ENCODE results near the gene NFATC2IP. TPM values are rescaled to one million over a fixed set of nuclear protein-coding genes. Genes with fewer than 3 reads are reported as not detected.
"Not testable (repeated sequence)": the region's sequence is repeated elsewhere in the genome, so short reads cannot be mapped to it uniquely, and the experiment has no call there.

The NFATC2IP gene
- total RNA-seq, 4 donors from 2014 or later, result 17.4 to 36.6 (median 24.2) TPM

- H3K27me3 ChIP-seq, result no peaks in the 10 kb centered on the region
- H3K9me3 ChIP-seq, result no peaks in the 10 kb centered on the region
- intact Hi-C loops (cut with DNase I), result no loop called here
- peak; percentile 61 for DNase-seq
- H3K36me3 ChIP-seq, result peaks cover 0 to 20% (median 0%) of the 10 kb centered on the region in 3 donors
- H3K4me1 ChIP-seq, result peaks cover 10 to 28% (median 15%) of the 10 kb centered on the region in 3 donors
- TF ChIP-seq POLR2A (IDR thresholded peaks at IDR 0.05), result peak in 2 of 4 donors; percentile 38 to 55
- TF ChIP-seq, protein P1, sequence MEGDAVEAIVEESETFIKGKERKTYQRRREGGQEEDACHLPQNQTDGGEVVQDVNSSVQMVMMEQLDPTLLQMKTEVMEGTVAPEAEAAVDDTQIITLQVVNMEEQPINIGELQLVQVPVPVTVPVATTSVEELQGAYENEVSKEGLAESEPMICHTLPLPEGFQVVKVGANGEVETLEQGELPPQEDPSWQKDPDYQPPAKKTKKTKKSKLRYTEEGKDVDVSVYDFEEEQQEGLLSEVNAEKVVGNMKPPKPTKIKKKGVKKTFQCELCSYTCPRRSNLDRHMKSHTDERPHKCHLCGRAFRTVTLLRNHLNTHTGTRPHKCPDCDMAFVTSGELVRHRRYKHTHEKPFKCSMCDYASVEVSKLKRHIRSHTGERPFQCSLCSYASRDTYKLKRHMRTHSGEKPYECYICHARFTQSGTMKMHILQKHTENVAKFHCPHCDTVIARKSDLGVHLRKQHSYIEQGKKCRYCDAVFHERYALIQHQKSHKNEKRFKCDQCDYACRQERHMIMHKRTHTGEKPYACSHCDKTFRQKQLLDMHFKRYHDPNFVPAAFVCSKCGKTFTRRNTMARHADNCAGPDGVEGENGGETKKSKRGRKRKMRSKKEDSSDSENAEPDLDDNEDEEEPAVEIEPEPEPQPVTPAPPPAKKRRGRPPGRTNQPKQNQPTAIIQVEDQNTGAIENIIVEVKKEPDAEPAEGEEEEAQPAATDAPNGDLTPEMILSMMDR (IDR thresholded peaks at IDR 0.05), result no peak
- peak overlapping the region; percentile 54 to 95 (median 72) for H3K4me3 ChIP-seq
- 1% methylated on average over 24 to 42 of the region's 48 CpGs for WGBS, 2 donors
- peak overlapping the region; percentile 90 to 99 (median 96) for H3K27ac ChIP-seq
These were observed 25.1 kb upstream of the NFATC2IP start for GRCh38 chr16:28925386-28926228.

GRCh38 chr16:28926284-28926683 is 24.5 kb upstream of the NFATC2IP start:
- WGBS, 2 donors, result 58% methylated on average over 2 of the region's 2 CpGs
- intact Hi-C loops (cut with DNase I), result not testable (repeated sequence)

GRCh38 chr16:28927815-28928214 is 22.9 kb upstream of the NFATC2IP start:
- intact Hi-C loops (cut with DNase I), result no loop called here
- Histone ChIP-seq H3K36me3 (peaks cover 0 to 4% (median 0%) of the 10 kb centered on the region in 3 donors), H3K9me3 (no peaks in the 10 kb centered on the region), H3K27ac (no peak overlapping the region), H3K4me3 (no peak overlapping the region), H3K27me3 (no peaks in the 10 kb centered on the region), H3K4me1 (peaks cover 10 to 26% (median 15%) of the 10 kb centered on the region in 3 donors)
- DNase-seq, result no peak
- no peak for TF ChIP-seq POLR2A (IDR thresholded peaks at IDR 0.05)
- TF ChIP-seq, protein P1 (IDR thresholded peaks at IDR 0.05), result no peak
- 83 to 95% methylated on average over 1 of the region's 1 CpG for WGBS, 2 donors

More at GRCh38 chr16:28926284-28926683, 24.5 kb upstream of the NFATC2IP start:
- peaks cover 0 to 13% (median 0%) of the 10 kb centered on the region in 3 donors for H3K36me3 ChIP-seq
- peak overlapping the region; percentile 90 to 99 (median 96) for H3K27ac ChIP-seq
- H3K9me3 ChIP-seq, DNase-seq, H3K27me3 ChIP-seq: not testable (repeated sequence)
- peaks cover 10 to 28% (median 15%) of the 10 kb centered on the region in 3 donors for H3K4me1 ChIP-seq
- H3K4me3 ChIP-seq, result peak overlapping the region in 2 of 4 donors; percentile 65 to 80

DNA sequence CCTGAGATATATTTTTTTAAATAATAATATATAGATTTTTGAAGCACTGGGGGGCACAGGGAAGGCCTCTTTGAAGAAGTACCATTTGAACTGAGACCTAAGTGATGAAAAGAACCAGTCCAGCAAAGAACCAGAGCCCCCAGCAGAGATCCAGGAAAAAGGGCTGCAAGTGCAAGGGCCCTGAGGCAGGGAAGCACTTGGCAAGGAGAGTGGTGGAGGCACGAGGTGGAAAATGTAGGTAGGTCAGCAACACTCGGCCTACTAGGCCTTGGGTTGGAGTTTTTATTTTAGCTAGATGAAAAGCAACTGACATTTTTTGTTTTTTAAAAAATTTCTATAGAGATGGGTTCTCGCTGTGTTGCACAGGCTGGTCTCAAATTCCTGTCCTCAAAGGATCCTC is 20.5 kb upstream of the NFATC2IP start:
- H3K36me3 ChIP-seq, result no peaks in the 10 kb centered on the region
- WGBS, 2 donors, result 73 to 78% methylated on average over 3 of the region's 3 CpGs
- TF ChIP-seq, protein P1 (IDR thresholded peaks at IDR 0.05), result no peak
- TF ChIP-seq POLR2A (IDR thresholded peaks at IDR 0.05), result no peak
- H3K9me3 ChIP-seq, result no peaks in the 10 kb centered on the region
- intact Hi-C loops (cut with DNase I), result no loop called here
- no peak overlapping the region for H3K4me3 ChIP-seq
- no peaks in the 10 kb centered on the region for H3K27me3 ChIP-seq
- H3K27ac ChIP-seq, result no peak overlapping the region
- H3K4me1 ChIP-seq, result peaks cover 0 to 6% (median 4%) of the 10 kb centered on the region in 3 donors
- DNase-seq, result no peak

GRCh38 chr16:28930652-28931051 is 20.1 kb upstream of the NFATC2IP start:
- TF ChIP-seq, protein P1 (IDR thresholded peaks at IDR 0.05), result no peak
- no peak for TF ChIP-seq POLR2A (IDR thresholded peaks at IDR 0.05)
- no peak overlapping the region for H3K27ac ChIP-seq
- no peak overlapping the region for H3K4me3 ChIP-seq
- intact Hi-C loops (cut with DNase I), result no loop called here
- no peaks in the 10 kb centered on the region for H3K36me3 ChIP-seq
- 53 to 60% methylated on average over 3 of the region's 3 CpGs for WGBS, 2 donors
- H3K27me3 ChIP-seq, result no peaks in the 10 kb centered on the region
- no peak for DNase-seq
- H3K9me3 ChIP-seq, result no peaks in the 10 kb centered on the region
- H3K4me1 ChIP-seq, result peaks cover 0 to 6% (median 4%) of the 10 kb centered on the region in 3 donors

Data from esophagus squamous epithelium (tissue), 5 donors.